H1 (cell line): ENCODE results near the gene KIAA0319L. TPM values are rescaled to one million over a fixed set of nuclear protein-coding genes. Genes with fewer than 3 reads are reported as not detected.

Experiments
- CTCF ChIA-PET: fragments of 300-600 bp; sonication (Branson Sonifier 250); formaldehyde crosslinking; loops from one replicate; lab custom pipeline; 2021; ENCODE audit not compliant: partially characterized antibody; lab: Charles Lee
- POLR2A ChIA-PET: fragments of 300-600 bp; sonication (Branson Sonifier 250); formaldehyde crosslinking; loops from one replicate; lab custom pipeline; 2021; ENCODE audit warnings: inconsistent platforms; ENCODE audit not compliant: partially characterized antibody; lab: Charles Lee
- DNase-seq, 2 experiments: peaks; one replicate each; pipeline versions ENCODE4 v3.0.0 to v3.0.0-alpha.2; 2010 to 2022; ENCODE audit warnings: low spot score in 2 of 2, low read depth in 1 of 2, mixed read lengths in 1 of 2
- FAIRE-seq: peaks from 2 replicates; lab custom pipeline; 2011; peaks lifted over from hg19 to GRCh38; lab: Jason Lieb, UNC
- H2AFZ ChIP-seq: 2 replicates; pipeline ENCODE4 v1.8.1; 2012; ENCODE audit warnings: low read length, inconsistent platforms
- H2AK5ac ChIP-seq: 2 replicates; pipeline ENCODE4 v1.6.1; 2013; ENCODE audit warnings: low read depth, low read length
- H2BK120ac ChIP-seq: replicated peaks from 2 replicates; pipeline ENCODE3; 2013; ENCODE audit warnings: low read depth, low read length, inconsistent platforms
- H2BK12ac ChIP-seq: 2 replicates; pipeline ENCODE4 v1.6.1; 2013; ENCODE audit warnings: low read depth, low read length
- H2BK15ac ChIP-seq: 2 replicates; pipeline ENCODE4 v1.6.1; 2013; ENCODE audit warnings: low read length
- H2BK20ac ChIP-seq: 2 replicates; pipeline ENCODE4 v1.6.1; 2013; ENCODE audit warnings: low read length
- H2BK5ac ChIP-seq: 2 replicates; pipeline ENCODE4 v1.6.1; 2013; ENCODE audit warnings: low read depth, low read length
- H3K14ac ChIP-seq: 2 replicates; pipeline ENCODE4 v1.6.1; 2013; ENCODE audit warnings: inconsistent platforms; ENCODE audit not compliant: insufficient read length
- H3K18ac ChIP-seq: 2 replicates; pipeline ENCODE4 v1.6.1; 2013; ENCODE audit warnings: low read length; ENCODE audit errors: extremely low read depth
- H3K23ac ChIP-seq: 2 replicates; pipeline ENCODE4 v1.6.1; 2013; ENCODE audit warnings: inconsistent platforms; ENCODE audit not compliant: insufficient read length
- H3K23me2 ChIP-seq: 2 replicates; pipeline ENCODE4 v1.6.1; 2013; ENCODE audit warnings: low read depth, low read length
- H3K27ac ChIP-seq: 2 replicates; pipeline ENCODE4 v1.6.1; 2011; ENCODE audit warnings: low read depth, low read length, inconsistent platforms
- H3K27me3 ChIP-seq, 4 experiments: replicated peaks in 1 of 4; 1 replicate in 1 of 4; 2 replicates in 3 of 4; pipeline versions ENCODE4 v1.6.1 to v1.8.1; 2011 to 2013; ENCODE audit warnings: low read length in 3 of 4, mild to moderate bottlenecking in 3 of 4, inconsistent platforms in 2 of 4, mixed read lengths in 2 of 4, moderate library complexity in 1 of 4; ENCODE audit not compliant: control insufficient read depth in 3 of 4, insufficient read depth in 3 of 4; ENCODE audit errors: extremely low read depth in 1 of 4
- H3K36me3 ChIP-seq, 4 experiments: 2 replicates each; pipeline versions ENCODE4 v1.6.1 to v1.8.1; 2011 to 2013; ENCODE audit warnings: mild to moderate bottlenecking in 4 of 4, low read length in 3 of 4, moderate library complexity in 2 of 4, control low read depth in 1 of 4, inconsistent platforms in 1 of 4; ENCODE audit not compliant: insufficient read depth in 4 of 4, control insufficient read depth in 2 of 4
- H3K4ac ChIP-seq: replicated peaks from 2 replicates; pipeline ENCODE3; 2013; ENCODE audit warnings: low read length, low read depth, mixed read lengths, inconsistent platforms; ENCODE audit not compliant: insufficient read length
- H3K4me1 ChIP-seq, 4 experiments: replicated peaks in 1 of 4; 1 replicate in 1 of 4; 2 replicates in 3 of 4; pipeline versions ENCODE4 v1.6.1 to v1.8.1; 2011 to 2013; ENCODE audit warnings: low read length in 3 of 4, inconsistent platforms in 2 of 4, mixed read lengths in 1 of 4; ENCODE audit not compliant: insufficient read depth in 4 of 4, control insufficient read depth in 3 of 4
- H3K4me2 ChIP-seq, 2 experiments: 2 replicates each; pipeline versions ENCODE4 v1.6.1 to v1.8.1; 2011 to 2013; ENCODE audit warnings: low read depth in 2 of 2, low read length in 2 of 2, control low read depth in 1 of 2, inconsistent platforms in 1 of 2, mild to moderate bottlenecking in 1 of 2; ENCODE audit not compliant: insufficient read depth in 1 of 2
- H3K4me3 ChIP-seq, 4 experiments: fragments of 200-600, 300-600 bp in 1 of 4; sonication (generic), shearing (Covaris generic), sonication (Bioruptor Twin) in 1 of 4; 2 replicates each; pipeline versions ENCODE4 v1.5.1 to v1.8.1; 2011 to 2016; ENCODE audit warnings: low read length in 4 of 4, low read depth in 3 of 4, control low read depth in 2 of 4, inconsistent platforms in 2 of 4, mild to moderate bottlenecking in 2 of 4, mixed read lengths in 1 of 4, moderate library complexity in 1 of 4; ENCODE audit not compliant: insufficient read depth in 2 of 4; ENCODE audit errors: extremely low read depth in 1 of 4
- H3K56ac ChIP-seq: replicated peaks from 2 replicates; pipeline ENCODE3; 2013; ENCODE audit warnings: low read depth, mild to moderate bottlenecking, mixed read lengths, low read length, inconsistent platforms; ENCODE audit not compliant: insufficient read length
- H3K79me1 ChIP-seq: 2 replicates; pipeline ENCODE4 v1.6.1; 2013; ENCODE audit warnings: low read depth, low read length, control low read depth
- H3K79me2 ChIP-seq, 2 experiments: 2 replicates each; pipeline versions ENCODE4 v1.6.1 to v1.8.1; 2012 to 2013; ENCODE audit warnings: low read length in 2 of 2, mild to moderate bottlenecking in 2 of 2, inconsistent platforms in 1 of 2; ENCODE audit not compliant: insufficient read depth in 2 of 2, control insufficient read depth in 1 of 2
- H3K9ac ChIP-seq, 4 experiments: replicated peaks in 1 of 4; 1 replicate in 1 of 4; 2 replicates in 3 of 4; pipeline versions ENCODE4 v1.6.1 to v1.8.1; 2011 to 2013; ENCODE audit warnings: low read depth in 3 of 4, low read length in 3 of 4, control low read depth in 2 of 4, mild to moderate bottlenecking in 2 of 4, moderate library complexity in 2 of 4, inconsistent platforms in 1 of 4; ENCODE audit errors: extremely low read depth in 1 of 4
- H3K9me3 ChIP-seq, 2 experiments: 2 replicates each; pipeline versions ENCODE4 v1.6.1 to v1.8.1; 2012 to 2013; ENCODE audit warnings: mild to moderate bottlenecking in 2 of 2, moderate library complexity in 2 of 2, control low read depth in 1 of 2, inconsistent platforms in 1 of 2, low read depth in 1 of 2, low read length in 1 of 2, mixed read lengths in 1 of 2; ENCODE audit not compliant: insufficient read depth in 2 of 2
- H4K20me1 ChIP-seq, 2 experiments: replicated peaks in 1 of 2; 2 replicates each; pipeline versions ENCODE3 to v1.8.1; 2011 to 2013; ENCODE audit warnings: inconsistent platforms in 2 of 2, low read length in 2 of 2, mild to moderate bottlenecking in 1 of 2; ENCODE audit not compliant: insufficient read depth in 2 of 2, control insufficient read depth in 1 of 2
- H4K5ac ChIP-seq: 2 replicates; pipeline ENCODE4 v1.6.1; 2013; ENCODE audit warnings: low read length, low read depth, mixed read lengths, inconsistent platforms; ENCODE audit not compliant: insufficient read length
- H4K8ac ChIP-seq: 2 replicates; pipeline ENCODE4 v1.8.0; 2013; ENCODE audit warnings: mild to moderate bottlenecking, moderate library complexity, low read length, inconsistent platforms; ENCODE audit not compliant: insufficient read depth; ENCODE audit errors: extremely low read depth
- H4K91ac ChIP-seq: replicated peaks from 2 replicates; pipeline ENCODE3; 2013; ENCODE audit warnings: low read length, mixed read lengths, inconsistent platforms; ENCODE audit not compliant: insufficient read length
- ASH2L ChIP-seq: fragments of 200-600, 300-600 bp; sonication (generic); IDR thresholded peaks from one replicate; pipeline ENCODE4 v1.7.1; 2017; ENCODE audit warnings: low read length
- CHD2 ChIP-seq: IDR thresholded peaks from 2 replicates; pipeline ENCODE4 v1.6.1; 2012; ENCODE audit warnings: low read length, improper control_type of control experiment
- EGR1 ChIP-seq: IDR thresholded peaks from 2 replicates; pipeline ENCODE4 v1.6.1; 2011; ENCODE audit warnings: low read depth, low read length, borderline replicate concordance
- EZH2 ChIP-seq: fragments of 200-600 bp; sonication (generic); IDR thresholded peaks from 2 replicates; pipeline ENCODE4 v1.7.1; 2012; ENCODE audit warnings: low read depth, mild to moderate bottlenecking, moderate library complexity, low read length, inconsistent platforms; ENCODE audit not compliant: severe bottlenecking
- JUN ChIP-seq: IDR thresholded peaks from 2 replicates; pipeline ENCODE4 v1.6.1; 2011; ENCODE audit warnings: low read depth, mild to moderate bottlenecking, improper control_type of control experiment, low read length
- KDM5A ChIP-seq: fragments of 200-600 bp; IDR thresholded peaks from 2 replicates; pipeline ENCODE4 v1.7.1; 2012; ENCODE audit warnings: mild to moderate bottlenecking, low read length, inconsistent platforms, mixed read lengths
- MAFK ChIP-seq: IDR thresholded peaks from 2 replicates; pipeline ENCODE4 v1.6.1; 2012; ENCODE audit warnings: low read depth, mild to moderate bottlenecking, improper control_type of control experiment, low read length
- NANOG ChIP-seq: IDR thresholded peaks from 2 replicates; pipeline ENCODE4 v1.6.1; 2011; ENCODE audit warnings: low read length, low read depth, mild to moderate bottlenecking, inconsistent platforms; ENCODE audit not compliant: insufficient read depth, poor library complexity, severe bottlenecking
- NRF1 ChIP-seq: IDR thresholded peaks from 2 replicates; pipeline ENCODE4 v1.6.1; 2011; ENCODE audit warnings: mild to moderate bottlenecking, low read depth, low read length, improper control_type of control experiment
- PHF8 ChIP-seq: fragments of 200-600 bp; sonication (generic); conservative IDR thresholded peaks from 2 replicates; pipeline ENCODE4 v1.7.1; 2012; ENCODE audit warnings: low read depth, mild to moderate bottlenecking, inconsistent platforms, low read length, moderate library complexity
- SAP30 ChIP-seq: fragments of 300-600 bp; sonication (generic); IDR thresholded peaks from 2 replicates; pipeline ENCODE4 v1.7.1; 2012; ENCODE audit warnings: low read length, moderate library complexity, mild to moderate bottlenecking, inconsistent platforms; ENCODE audit not compliant: insufficient read depth, insufficient replicate concordance
- SIX5 ChIP-seq: IDR thresholded peaks from 2 replicates; pipeline ENCODE4 v1.6.1; 2011; ENCODE audit warnings: mild to moderate bottlenecking, low read depth, low read length
- TEAD4 ChIP-seq: IDR thresholded peaks from 2 replicates; pipeline ENCODE4 v1.6.1; 2012; ENCODE audit warnings: low read depth, low read length, inconsistent platforms, mixed read lengths
- WGBS, 2 experiments: shearing (Covaris generic) in 1 of 2; methylation state at CpG; one replicate each; pipeline versions ENCODE4 v1.1.6 to v1.1.7; 2013 to 2015; ENCODE audit warnings: low lambda C conversion rate in 2 of 2, mixed read lengths in 2 of 2, inconsistent platforms in 1 of 2, low coverage in 1 of 2, missing lambda C conversion rate in 1 of 2; ENCODE audit not compliant: insufficient replicate concordance in 2 of 2, insufficient coverage in 1 of 2, insufficient read length in 1 of 2; ENCODE audit errors: extremely low coverage in 1 of 2, missing lambda C conversion rate in 1 of 2; 5-methylcytosine and 5-hydroxymethylcytosine counted together
- polyA plus RNA-seq, 7 experiments: library from polyadenylated mRNA; depleted of rRNA in 3 of 7; stranded (reverse) in 5 of 7; unstranded in 2 of 7; fragments of >200 nt in 5 of 7; fragments of 200-250 nt in 2 of 7; gene quantifications; 1 replicate in 5 of 7; 2 replicates in 1 of 7; 4 replicates in 1 of 7; pipeline versions ENCODE4 v1.2.1 to v1.2.3, GENCODE V29; 2011 to 2013; ENCODE audit warnings: missing spikeins in 2 of 7, mixed read lengths in 2 of 7
- total RNA-seq: library from RNA; stranded (reverse); fragmentation: NEBNext Ultra II Directional; extraction: Animal tissue kit (Norgen Biotek cat#: 25700); gene quantifications from 2 replicates; pipeline ENCODE4 v1.2.1, GENCODE V29; 2021

KIAA0319L gene
- total and polyA plus RNA-seq, 2 of the 8 experiments (the other 6 are each of a cell fraction or from before 2014, with no cell fraction given): 40.1 to 55.7 TPM

DNA sequence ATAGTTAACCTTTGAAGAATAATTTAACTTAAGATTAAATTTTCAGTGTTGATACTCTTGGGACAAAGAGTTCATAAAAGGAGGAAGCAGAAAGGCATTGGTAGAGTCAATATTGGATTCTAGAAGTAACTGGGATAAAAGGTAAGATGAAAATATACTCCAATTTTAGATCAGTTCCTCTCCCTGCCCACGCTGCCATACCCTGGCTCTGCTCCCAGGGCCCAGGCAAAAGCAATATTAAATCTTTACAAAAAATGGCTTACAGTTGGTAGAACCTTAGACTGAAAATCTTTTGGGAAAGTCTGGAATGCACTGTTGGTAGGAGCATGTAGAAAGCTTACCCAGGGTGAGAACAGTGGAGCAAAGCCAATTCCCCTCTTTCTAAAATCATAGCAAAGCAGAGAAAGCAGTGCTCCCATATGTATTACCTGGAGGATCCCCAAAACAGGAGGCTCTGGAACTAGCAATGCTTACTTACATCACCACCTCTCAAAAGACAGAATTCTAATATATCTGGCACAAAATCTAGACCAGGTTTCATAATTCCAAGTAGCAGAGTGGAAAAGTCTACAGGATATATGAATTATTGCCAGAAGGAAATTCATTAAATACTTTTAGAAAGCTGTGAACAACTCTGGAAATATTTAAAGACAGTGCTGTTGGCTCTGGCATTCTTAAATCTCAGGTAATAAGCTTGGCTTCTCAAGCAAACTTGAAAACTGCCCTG lies 24.5 kb downstream of the KIAA0319L start:
- Histone ChIP-seq H3K4me2 (no peak overlapping the region), H3K14ac (no peak overlapping the region), H3K27ac (no peak overlapping the region), H3K23ac (no peak overlapping the region), H2BK15ac (no peak overlapping the region), H3K27me3 (no peaks in the 10 kb centered on the region), H4K20me1 (no peaks in the 10 kb centered on the region), H2BK12ac (no peak overlapping the region), H3K4me1 (peaks cover 0 to 6% (median 4%) of the 10 kb centered on the region in 4 experiments; a peak in 5 of 7 replicates), H3K9ac (no peak overlapping the region), H2BK120ac (no peak overlapping the region), H3K79me1 (peaks cover 5% of the 10 kb centered on the region), H3K36me3 (peaks cover 4 to 11% (median 6%) of the 10 kb centered on the region in 4 experiments; a peak in 6 of 8 replicates), H4K5ac (no peak overlapping the region), H3K79me2 (peaks cover 0 to 55% of the 10 kb centered on the region in 2 experiments; a peak in 3 of 4 replicates), H3K56ac (no peak overlapping the region), H2AK5ac (no peak overlapping the region), H3K23me2 (no peaks in the 10 kb centered on the region), H2BK5ac (no peak overlapping the region), H3K18ac (no peak overlapping the region), H2BK20ac (no peak overlapping the region), H4K91ac (no peak overlapping the region), H3K9me3 (peaks cover 0 to 3% of the 10 kb centered on the region in 2 experiments; a peak in 1 of 4 replicates), H2AFZ (no peak overlapping the region), H3K4ac (no peak overlapping the region), H4K8ac (no peak overlapping the region), H3K4me3 (no peak overlapping the region)
- 96% methylated on average over 1 of the region's 1 CpG; no CpG with 5 or more reads in 1 of the 2 experiments for WGBS, 2 experiments
- no peak for FAIRE-seq
- CTCF ChIA-PET: interaction anchor here (0.7 to 1.8 kb wide), 5 partner anchors 11 to 81 kb away, joined by 3 to 10 read pairs (median 3); no protein-coding TSS in a partner anchor
- POLR2A ChIA-PET: interaction anchor here (0.7 to 1.2 kb wide), 4 partner anchors 9 to 25 kb away, joined by 3 to 4 read pairs (median 4); partner anchors contain the start of genes KIAA0319L and NCDN
- DNase-seq: no peak
- TF ChIP-seq TEAD4 (no peak), EZH2 (no peak), EGR1 (no peak), MAFK (no peak), NRF1 (no peak), JUN (no peak), CHD2 (no peak), ASH2L (no peak), SAP30 (no peak), NANOG (no peak), PHF8 (no peak), SIX5 (no peak), KDM5A (no peak)
